AG10803 (cell line): ENCODE results near the gene TGM1.

Experiments
- DNase-seq: peaks from one replicate; pipeline ENCODE4 v3.0.0; 2010; ENCODE audit warnings: low read depth
- H3K4me3 ChIP-seq: 2 replicates; pipeline ENCODE4 v1.5.1; 2011; ENCODE audit warnings: mild to moderate bottlenecking, low read length, control low read depth
- TF ChIP-seq, protein P1 (sequence below): conservative IDR thresholded peaks from 2 replicates; pipeline ENCODE4 v1.5.1; 2011; ENCODE audit warnings: mild to moderate bottlenecking, low read length, control low read depth, inconsistent platforms

The TGM1 gene

DNA sequence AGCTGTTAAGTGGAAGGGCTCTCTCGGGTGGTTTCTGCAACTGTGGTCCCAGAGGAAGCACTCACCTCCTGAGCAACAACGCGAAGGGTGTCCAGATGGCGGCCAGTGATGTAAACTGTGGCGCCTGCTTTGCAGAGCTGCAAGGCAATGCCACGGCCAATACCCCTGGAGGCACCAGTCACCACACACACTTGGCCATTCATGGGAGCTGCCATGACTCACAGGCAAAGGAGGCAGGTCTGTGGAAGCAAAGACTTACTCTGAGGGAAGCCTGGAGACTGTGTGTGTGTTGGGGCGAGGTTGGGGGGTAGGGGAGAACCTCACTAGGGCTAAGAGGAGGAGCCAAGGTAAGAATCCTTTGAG is 35.9 kb upstream of the TGM1 start:
- DNase-seq = peak; percentile 64
- H3K4me3 ChIP-seq = peak overlapping the region; percentile 99
- TF ChIP-seq, protein P1, sequence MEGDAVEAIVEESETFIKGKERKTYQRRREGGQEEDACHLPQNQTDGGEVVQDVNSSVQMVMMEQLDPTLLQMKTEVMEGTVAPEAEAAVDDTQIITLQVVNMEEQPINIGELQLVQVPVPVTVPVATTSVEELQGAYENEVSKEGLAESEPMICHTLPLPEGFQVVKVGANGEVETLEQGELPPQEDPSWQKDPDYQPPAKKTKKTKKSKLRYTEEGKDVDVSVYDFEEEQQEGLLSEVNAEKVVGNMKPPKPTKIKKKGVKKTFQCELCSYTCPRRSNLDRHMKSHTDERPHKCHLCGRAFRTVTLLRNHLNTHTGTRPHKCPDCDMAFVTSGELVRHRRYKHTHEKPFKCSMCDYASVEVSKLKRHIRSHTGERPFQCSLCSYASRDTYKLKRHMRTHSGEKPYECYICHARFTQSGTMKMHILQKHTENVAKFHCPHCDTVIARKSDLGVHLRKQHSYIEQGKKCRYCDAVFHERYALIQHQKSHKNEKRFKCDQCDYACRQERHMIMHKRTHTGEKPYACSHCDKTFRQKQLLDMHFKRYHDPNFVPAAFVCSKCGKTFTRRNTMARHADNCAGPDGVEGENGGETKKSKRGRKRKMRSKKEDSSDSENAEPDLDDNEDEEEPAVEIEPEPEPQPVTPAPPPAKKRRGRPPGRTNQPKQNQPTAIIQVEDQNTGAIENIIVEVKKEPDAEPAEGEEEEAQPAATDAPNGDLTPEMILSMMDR = no peak

DNA sequence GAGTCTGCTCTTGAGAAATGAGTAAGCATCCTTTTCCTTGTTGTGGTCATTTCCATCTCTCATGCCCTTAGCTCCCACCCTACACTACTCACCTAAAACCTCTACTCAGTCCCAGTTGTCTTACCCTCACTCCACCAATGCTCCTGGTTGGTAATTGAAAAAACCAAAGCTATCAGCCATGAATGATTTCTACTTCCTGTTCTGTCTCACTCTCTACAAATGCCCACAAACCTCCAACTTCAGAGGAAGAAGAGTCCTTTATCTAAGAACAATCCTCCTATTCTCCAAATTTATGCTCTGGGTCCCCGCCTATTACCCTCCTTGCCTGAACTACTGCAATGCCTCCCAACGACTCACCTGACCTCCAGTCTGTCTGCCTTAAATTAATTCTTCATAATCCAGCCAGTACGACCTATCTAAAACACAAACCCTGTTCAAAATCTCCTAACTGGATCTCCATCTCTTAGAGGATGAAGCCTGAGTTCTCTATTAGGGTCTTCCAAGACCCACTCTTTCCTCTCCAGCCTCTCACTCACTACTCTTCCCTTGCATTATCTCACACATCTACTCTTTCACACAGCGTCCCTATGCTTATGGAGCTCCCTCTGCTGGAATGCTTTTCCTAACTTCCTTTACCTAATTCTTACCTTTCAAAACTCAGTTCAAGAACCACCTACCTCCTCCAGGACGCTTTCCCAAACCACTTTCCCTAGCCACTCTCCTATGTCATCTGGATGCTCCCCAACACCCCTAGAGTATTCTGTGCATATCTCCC is 34.4 kb upstream of the TGM1 start:
- DNase-seq = no peak
- TF ChIP-seq, protein P1 = peak; percentile 53
- H3K4me3 ChIP-seq = no peak overlapping the region

DNA sequence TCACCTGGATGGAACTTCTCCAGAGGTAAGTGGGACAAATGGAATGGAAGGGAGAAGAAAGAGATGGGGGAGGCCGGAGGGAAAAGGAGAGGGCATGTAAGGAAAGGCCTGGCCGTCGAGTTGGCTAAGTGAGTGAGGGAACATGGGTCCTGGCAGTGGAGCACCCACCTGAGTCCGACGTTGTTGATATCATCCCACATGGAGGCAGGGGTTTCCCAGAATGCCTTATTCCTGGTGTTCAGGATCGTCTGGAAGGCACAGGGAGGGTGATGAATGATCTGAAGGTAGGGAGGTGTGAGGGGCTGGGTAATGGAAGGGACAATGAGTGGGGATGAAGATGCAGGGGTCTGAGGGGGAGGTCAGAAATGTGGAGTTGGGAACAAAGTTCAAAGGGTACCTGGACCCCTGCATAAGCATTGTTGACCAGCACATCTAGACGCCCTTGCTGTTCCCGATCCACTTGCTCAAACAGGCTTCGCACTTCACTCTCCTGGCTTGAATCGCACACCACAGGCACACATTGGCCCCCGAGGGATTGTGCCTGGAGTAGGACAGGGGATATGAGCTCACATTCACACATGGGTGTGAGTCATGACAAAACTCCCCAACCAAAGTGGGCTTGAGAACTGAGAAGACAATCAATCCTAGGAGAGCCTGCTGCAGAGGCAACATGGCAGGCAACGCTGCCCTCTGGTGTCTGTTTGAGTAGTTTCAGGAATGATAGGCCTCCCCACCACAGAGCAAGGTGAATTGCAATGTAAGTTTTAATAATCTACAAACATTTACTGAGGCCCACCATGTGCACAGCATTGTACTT is 33.6 kb upstream of the TGM1 start:
- H3K4me3 ChIP-seq = no peak overlapping the region
- peak; percentile 92 for DNase-seq
- TF ChIP-seq, protein P1 = peak; percentile 86

DNA sequence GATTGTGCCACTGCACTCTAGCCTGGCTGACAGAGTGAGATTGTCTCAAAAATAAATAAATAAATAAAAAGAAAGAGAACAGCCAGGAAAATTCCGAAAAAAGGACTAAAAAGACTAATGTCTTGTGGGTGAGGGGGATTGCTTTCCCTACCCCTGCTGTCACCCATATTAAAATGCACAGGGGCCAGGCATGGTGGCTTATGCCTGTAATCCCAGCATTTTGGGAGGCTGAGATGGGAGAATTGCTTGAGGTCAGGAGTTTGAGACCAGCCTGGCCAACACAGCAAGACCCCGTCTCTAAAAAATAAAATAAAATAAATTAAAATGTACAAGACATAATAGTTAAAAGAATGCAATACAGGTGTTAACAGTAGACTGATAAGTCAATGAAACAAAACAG is 30.5 kb upstream of the TGM1 start:
- no peak overlapping the region for H3K4me3 ChIP-seq
- no peak for DNase-seq
- TF ChIP-seq, protein P1 = no peak

DNA sequence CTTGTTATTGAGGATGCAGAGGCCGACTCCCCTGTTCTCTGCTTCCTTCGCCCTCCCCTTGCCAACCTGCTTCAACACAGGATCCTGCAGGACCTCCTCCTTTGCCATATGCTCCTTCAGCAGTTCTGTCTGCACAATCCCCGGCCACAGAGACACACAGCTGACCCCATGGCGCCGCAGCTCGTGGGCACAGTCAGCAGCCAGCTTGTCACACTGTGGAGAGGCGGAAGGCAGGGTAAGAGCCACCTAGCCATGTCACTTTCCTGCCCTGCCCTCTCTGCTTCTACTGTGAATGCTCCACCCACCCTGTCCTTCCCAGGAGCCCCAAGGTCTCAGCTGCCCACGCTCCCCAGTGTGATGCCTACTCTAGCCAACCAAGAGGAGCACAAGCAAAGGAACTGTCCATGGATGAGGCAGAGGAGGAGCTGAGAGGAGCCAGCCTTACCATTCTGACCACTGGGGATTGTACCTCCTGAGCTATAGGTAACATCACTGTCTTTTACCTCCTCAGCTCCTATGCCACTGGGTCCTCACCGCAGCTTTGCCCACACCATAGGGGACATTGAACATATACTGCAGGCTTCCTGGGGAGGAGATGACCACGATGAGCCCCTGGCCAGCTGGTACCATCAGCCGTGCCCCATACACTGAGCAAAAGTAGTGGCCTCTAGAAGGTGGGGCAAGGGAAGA is 29.3 kb upstream of the TGM1 start:
- TF ChIP-seq, protein P1 = no peak
- H3K4me3 ChIP-seq = no peak overlapping the region
- DNase-seq = no peak

DNA sequence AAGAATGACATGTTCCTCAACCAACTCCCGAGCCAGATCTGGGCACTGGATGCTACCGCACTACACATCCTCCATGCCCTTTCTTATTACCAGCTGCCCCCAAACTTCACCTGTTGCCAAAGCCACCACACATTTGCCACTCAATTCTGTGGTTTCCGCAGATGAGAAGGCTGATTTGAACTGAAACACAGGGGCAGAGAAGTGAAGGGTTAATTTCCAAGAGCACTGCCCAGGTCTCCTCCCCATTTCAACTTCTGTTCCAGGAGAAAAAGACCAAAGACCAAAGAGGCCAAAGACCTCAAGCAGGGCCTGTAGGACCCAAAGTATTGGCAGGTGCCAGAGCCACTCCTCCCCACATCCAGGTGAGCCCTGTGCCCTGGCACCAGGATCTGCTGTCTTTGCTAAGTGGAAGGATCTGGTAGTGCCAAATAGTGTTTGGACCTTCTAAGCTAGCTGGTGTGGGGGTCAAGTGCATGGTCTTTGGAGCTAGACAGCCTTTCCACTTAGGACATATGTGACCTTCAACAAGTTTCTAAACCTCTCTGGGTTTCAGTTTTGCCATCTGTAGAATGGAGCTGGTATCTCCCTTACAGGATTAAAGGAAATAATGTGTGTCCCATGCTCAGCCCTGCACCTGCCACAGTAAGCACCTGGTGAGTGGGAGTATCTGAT is 28.6 kb upstream of the TGM1 start:
- DNase-seq = no peak
- H3K4me3 ChIP-seq = no peak overlapping the region
- TF ChIP-seq, protein P1 = no peak
